ENCODE measurements around the gene TOP2A.

The TOP2A gene

DNA sequence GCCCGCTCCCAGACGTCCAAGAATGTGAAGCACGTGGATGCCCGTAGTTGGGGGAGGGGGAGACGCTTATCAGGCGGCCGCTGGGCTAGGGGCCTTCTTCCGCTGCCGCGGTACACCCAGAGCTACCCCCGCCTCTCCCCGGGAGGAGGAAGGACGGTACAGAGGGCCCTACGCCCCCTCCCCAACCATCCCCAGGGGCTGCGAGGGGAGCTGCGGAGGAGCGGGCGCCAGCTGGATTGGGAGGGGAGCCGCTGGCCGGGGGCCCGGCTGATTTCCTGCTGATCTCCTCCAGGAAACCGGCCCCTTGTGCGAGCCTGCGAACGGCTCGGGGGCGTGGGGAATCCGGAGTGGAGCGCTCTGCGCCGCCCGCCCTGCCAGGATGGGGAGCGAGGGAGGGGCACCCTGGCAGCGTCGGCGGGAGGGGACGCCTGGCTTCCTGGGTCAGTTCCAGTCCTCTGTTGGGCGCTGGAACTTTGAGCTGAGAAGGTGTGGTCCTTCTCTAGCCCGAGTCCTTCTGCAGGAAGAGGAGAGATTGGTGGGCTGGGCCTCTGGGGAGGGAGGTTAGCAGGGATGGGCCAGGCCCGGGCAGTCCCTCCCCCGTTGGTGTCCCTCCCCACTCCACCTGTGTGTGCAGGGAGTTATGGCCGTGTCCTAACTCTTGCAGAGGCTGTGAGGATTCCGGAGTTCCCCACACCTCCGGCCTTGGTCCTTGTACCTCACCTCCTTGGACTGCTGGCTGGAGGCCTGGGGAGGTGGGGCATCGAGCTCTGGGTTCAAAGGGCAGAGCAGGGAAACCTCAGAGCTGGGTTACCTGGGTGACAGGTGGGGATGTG, 72.3 kb downstream of the TOP2A start:
- no peak for DNase-seq

DNA sequence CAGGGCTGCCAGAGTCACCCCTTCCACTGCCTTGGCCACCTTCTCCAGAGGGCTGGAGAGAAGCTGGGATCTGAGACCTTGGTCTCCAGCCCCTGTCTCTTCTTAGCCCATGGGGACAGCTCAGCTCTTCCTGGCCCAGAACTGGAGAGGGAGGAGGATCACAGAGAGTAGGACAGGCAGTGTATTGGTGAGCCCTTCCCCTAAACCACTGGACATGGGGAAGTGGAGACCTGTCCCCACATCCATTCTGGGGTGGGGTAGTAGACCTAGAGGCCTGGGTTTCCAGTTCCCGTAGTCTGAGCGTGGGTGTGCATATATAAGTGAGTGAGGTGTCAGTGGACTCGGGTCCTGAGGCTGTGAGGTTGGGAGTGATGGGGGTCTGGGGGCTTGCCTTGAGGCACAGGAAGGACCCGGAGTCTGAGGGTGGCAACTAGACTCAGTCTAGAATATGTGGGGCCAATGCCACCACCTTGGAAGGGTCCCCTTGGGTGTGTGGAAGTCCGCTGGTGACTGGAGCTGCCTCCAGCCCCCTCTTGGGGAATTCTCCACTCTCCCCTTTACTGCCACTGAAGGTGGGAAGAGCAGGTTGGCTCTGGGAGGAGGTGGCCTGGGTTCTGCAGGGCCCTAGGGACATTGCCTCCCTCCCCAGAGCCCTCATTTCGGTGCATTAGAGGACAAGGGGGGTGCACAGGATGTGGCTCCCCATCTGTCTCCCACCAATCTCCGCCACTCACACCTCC, 73.1 kb downstream of the TOP2A start:
- no peak for DNase-seq

DNA sequence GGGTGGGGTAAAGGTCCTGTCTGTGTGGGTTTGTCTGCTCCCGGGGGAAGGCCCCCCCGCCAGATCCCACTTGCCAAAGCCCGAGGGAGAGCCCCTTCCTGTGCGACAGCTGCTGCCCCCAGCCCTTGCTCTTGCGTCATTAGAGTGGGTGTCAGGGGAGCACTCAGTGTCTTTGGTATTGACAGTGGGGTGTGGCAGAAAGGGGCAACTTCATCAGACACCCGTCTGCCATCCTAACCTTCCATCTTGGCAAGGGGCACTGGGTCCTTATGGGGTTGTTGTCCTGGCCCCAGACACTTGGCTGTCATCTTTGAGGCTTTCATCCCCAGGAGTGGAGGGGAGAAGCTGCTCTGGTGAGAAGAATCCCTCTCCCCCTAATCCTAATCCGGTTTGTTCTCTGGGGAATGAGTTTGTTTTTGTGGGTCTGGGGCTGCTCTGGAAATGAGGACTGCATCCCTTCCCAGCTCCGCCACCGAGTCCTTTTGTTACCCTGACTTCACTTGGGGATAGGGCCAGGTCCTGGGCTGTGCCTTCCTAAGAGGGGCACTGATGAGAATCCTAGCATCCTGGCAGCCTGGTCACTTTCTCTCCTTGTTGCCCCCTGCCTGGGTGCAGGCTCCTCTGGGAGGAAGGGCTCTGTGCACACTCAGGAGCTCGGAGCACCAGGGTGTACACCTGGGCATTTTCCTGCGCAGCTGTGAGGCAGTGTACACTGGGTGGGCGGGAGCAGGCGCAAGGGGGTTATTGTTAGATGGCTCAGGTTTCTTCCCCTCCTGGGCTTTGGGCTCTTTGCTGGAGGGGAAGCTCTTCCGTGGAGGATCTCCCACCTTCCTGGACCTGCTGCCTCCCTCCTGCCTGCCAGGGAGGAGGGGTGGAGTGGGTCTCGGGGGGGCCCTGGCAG, 74.2 kb downstream of the TOP2A start:
- no peak for DNase-seq

DNA sequence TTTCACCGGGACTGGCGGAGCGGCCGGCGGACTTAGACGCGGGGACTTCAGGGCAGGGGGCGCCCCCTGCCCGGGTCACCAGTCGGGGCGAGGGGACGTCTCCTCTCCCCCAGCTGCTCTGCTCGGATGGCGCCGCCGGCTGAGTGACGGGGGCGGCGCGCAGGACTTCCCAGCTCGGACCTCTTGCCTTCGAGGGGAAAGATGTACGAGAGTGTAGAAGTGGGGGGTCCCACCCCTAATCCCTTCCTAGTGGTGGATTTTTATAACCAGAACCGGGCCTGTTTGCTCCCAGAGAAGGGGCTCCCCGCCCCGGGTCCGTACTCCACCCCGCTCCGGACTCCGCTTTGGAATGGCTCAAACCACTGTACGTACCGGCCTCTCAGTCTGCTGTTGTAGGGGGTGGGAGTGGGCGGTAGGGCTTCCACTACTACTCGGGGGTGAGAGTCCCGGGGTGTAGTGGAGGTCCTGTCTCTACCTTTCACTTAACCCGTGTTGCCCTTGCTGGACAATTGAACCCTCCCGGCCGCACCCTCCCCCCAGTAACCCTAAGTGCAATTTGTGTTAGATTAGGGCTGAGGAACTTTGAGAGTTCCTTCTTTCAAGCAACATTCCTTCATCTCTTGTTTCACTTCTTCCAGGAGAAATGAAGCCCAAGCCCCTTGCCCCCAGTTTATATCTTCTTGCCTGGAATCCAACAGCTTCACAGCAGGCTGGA, 75.0 kb downstream of the TOP2A start:
- no peak for DNase-seq

DNA sequence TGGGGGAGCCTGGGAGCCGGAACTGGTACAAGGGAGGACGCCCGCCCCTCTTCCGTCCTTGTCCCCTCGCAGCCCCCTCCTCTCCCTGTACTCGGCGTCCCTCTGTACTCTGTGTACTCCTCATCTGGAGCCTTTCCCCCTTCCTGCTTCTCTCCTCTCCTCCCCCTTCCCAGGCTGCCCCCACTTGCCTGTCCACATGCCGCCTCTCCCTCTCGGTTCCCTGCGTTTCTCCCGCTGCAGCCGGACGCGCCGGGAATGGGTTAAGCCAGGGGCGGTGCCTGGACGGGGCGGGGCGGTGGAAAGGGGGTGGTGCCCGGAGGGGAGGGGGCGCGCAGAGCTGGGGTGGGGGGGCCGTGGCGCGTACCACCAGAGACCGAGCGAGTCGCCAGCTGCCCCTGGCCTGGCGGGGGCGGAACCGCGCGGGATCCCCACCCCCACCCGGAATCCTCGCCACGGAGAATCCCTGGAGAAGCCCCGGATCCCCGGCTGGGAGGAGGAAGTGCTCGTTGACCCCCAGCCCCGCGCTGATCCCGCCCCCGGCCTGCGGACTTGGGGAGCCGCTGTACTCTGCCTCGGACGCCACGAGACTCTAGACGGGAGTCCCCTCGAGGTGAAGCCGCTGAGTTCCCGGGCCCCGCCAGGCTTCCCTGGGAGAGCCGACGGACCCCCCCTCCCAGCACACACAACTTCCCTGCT, 75.7 kb downstream of the TOP2A start:
- no peak for DNase-seq

DNA sequence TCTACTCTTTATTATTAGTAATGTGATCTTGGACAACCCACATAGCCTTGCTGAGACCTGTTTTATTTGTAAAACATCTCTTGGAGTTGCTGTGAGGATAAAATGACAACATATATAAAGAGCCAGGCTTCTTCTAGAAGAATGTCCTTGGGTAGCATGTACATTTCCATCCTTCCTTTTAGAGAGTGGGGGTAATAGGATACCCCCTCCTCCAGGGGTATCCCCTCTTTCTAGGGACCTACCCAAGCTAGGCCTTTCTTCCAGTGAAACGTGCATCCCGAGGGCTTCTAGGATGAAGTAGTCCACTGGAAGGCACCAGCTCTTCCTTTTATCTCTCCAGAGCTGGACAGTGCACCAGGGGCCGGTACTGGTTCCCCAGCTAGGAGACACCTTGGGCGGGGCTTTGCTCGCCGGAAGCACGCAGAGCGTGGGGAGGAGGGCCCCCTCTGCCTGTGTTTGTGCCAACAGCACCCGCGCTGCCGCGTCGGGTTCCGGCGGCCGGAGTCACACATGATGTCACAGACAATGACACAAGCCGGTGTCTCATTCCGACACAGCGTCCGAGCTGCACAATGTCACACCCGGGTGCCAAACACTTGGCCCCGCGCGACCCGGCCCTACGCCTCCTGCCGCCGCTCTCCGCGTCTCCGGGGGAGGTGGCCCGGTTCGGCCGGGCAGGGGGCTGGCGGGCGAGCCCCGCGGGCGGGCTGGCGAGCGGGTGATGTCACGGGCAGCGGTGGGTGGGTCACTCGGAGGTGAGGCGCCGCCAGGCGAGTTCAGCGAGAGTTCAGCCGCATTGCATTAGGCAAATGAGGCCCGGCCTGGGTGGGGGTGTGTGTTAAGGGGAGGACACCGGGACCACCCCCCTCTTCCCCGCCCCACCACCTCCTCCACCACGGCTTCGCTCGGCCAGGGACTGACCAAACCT, 76.6 kb downstream of the TOP2A start:
- DNase-seq, result peak; percentile 46

DNA sequence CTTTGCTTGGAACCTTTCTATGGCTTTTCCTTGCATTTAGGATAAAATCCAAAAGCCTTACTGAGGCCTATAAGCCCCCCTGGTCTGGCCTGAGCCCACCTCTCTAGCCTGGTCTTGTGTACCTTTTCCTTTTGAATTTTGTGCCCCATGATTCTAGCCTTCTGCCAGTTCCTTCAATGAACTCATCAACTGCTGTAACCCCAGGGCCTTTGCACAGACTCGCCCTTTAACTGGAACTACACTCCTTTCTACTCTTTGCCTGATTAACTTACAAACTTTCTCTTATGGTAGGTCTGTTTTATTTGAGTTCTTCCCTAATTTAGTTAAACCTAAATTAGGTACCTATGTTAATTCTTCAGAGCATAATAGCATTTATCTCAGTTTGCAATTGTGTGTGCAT, 77.4 kb downstream of the TOP2A start:
- no peak for DNase-seq

DNA sequence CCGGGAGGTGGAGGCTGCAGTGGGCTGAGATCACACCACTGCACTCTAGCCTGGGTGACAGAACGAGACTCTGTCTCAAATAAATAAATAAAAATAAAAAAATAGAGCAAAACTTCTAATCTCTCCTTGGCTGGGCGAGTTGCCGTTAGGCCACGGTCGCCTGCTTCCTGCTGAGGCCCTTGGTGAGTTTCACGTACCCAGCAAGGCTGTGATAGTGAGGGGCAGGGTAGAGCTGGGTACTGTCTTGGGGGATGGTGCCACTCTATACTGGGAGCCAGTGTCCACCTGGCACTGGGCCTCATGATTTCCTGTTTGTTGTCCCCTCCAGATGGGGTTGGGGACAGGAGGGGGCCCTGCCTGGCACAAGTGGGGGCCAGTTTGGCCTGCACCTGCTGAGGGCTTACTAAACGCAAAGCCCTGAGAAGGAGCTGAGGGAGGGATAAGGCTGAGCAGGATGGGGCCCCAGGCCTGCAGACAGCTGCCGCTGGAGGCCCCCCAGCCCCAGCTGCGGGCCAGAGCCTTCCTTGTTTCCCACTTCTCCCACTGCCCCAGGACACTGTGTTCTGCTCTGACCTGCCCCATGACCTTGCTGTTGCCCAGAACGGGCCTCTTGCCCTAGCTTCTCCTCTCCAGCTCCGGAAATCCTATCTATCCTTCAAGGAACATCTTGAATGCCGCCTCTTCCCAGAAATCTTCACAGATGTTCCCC, 78.6 kb downstream of the TOP2A start:
- DNase-seq, result no peak

Data from cortex of kidney (tissue), 1 donor.